Left lung (tissue), 10 donors: ENCODE results near the gene TNFSF11. TPM values are rescaled to one million over a fixed set of nuclear protein-coding genes. Genes with fewer than 3 reads are reported as not detected.

Source experiments
- ATAC-seq: fragments of 200-7000 bp; cut with Tn5 transposase; one replicate; pipeline ENCODE4 v1.9.1; 2020; ENCODE audit warnings: moderate library complexity
- DNase-seq, 4 donors: peaks; one replicate each; pipeline ENCODE4 v3.0.0-alpha.2; 2013 to 2020
- H3K27ac ChIP-seq, 2 donors: fragments of 200-600 bp; sonication (generic) in 1 of 2; one replicate each; pipeline versions ENCODE4 v1.5.0 to v1.8.0; 2020 to 2021
- H3K27me3 ChIP-seq, 2 donors: fragments of 200-600 bp; sonication (generic) in 1 of 2; one replicate each; pipeline versions ENCODE4 v1.5.0 to v1.8.0; 2020 to 2021
- H3K36me3 ChIP-seq, 2 donors: fragments of 200-600 bp; sonication (generic) in 1 of 2; one replicate each; pipeline versions ENCODE4 v1.5.0 to v1.8.0; 2020 to 2021
- H3K4me1 ChIP-seq, 2 donors: fragments of 200-600 bp; one replicate each; pipeline ENCODE4 v1.8.0; 2021
- H3K4me3 ChIP-seq, 2 donors: fragments of 200-600 bp; sonication (generic) in 1 of 2; one replicate each; pipeline versions ENCODE4 v1.5.0 to v1.8.0; 2020 to 2021; ENCODE audit warnings: mild to moderate bottlenecking in 1 of 2
- H3K9me3 ChIP-seq, 2 donors: fragments of 200-600 bp; sonication (generic) in 1 of 2; one replicate each; pipeline versions ENCODE4 v1.5.0 to v1.8.0; 2020 to 2021
- CTCF ChIP-seq, 2 donors: fragments of 200-600 bp; sonication (generic) in 1 of 2; IDR thresholded peaks; one replicate each; pipeline versions ENCODE4 v1.5.0 to v1.8.0; 2021; ENCODE audit warnings: antibody characterized with exemption in 2 of 2
- intact Hi-C, 2 donors: fragments of 100-400 bp; cut with DNase I; formaldehyde crosslinking; loops; one replicate each; pipeline versions ENCODE4 v1.11.2 to v1.14.2; 2022
- polyA plus RNA-seq, 6 donors: library from polyadenylated mRNA; unstranded; fragments of 120-200 nt; gene quantifications; one replicate each; pipeline ENCODE4 v1.2.1, GENCODE V29; 2013; ENCODE audit not compliant: insufficient read length in 6 of 6
- total RNA-seq, 2 donors: library from RNA; stranded (reverse); fragmentation: NEBNext Ultra II Directional; extraction: Animal tissue kit (Norgen Biotek cat#: 25700); gene quantifications; one replicate each; pipeline ENCODE4 v1.2.1, GENCODE V29; 2021
- donor health status: DM: no; HTN: yes; CAD: no.
- donor health status: DM: no; HTN: no; CAD: no.

Gene TNFSF11
- total and polyA plus RNA-seq, 8 donors: 0.18 to 1.1 (median 0.45) TPM; not detected in 1

DNA sequence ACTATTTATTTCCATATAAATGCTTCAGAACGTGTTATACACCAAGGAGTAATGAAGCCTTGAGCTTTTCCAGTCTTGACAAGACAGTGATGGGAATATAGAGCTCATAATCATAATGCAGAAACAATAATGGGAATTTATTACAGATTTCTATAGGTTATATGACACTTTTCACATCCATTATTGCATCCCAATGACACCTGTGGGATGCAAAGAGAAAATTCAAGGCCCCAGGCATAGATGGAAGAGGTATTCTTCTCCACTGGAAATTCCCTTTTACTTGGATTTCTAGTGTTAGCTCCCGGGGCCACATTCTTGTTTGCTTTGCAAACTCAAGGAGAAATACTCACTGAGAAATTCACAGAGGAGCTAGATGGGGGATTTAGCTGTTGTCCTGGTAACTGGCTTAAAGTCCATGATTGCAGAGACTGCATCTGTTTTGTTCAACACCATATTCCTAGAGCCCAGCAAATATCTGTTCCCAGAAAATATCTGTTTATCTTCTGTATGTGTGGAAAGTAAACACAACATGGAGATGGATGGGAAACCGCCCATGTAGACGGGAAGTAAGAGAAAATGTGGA lies 30.6 kb upstream of the TNFSF11 start:
- ATAC-seq: no peak
- H3K4me3 ChIP-seq: no peak overlapping the region
- H3K4me1 ChIP-seq: no peaks in the 10 kb centered on the region
- DNase-seq: no peak
- H3K27ac ChIP-seq: no peak overlapping the region
- no peaks in the 10 kb centered on the region for H3K9me3 ChIP-seq
- TF ChIP-seq CTCF (IDR thresholded peaks at IDR 0.05): no peak
- no peaks in the 10 kb centered on the region for H3K36me3 ChIP-seq
- intact Hi-C loops: no loop called here
- no peaks in the 10 kb centered on the region for H3K27me3 ChIP-seq

- intact Hi-C loops: no loop called here
- Histone ChIP-seq H3K9me3 (no peaks in the 10 kb centered on the region), H3K27ac (no peak overlapping the region), H3K36me3 (no peaks in the 10 kb centered on the region), H3K27me3 (no peaks in the 10 kb centered on the region), H3K4me1 (no peaks in the 10 kb centered on the region), H3K4me3 (no peak overlapping the region)
- no peak for DNase-seq
- no peak for TF ChIP-seq CTCF (IDR thresholded peaks at IDR 0.05)
- ATAC-seq: no peak
Observed at GRCh38 chr13:42544246-42544926, 29.6 kb upstream of the TNFSF11 start.

GRCh38 chr13:42545842-42546241 lies 28.1 kb upstream of the TNFSF11 start:
- ATAC-seq (no peak), DNase-seq (no peak)
- TF ChIP-seq CTCF (IDR thresholded peaks at IDR 0.05): no peak
- Histone ChIP-seq H3K27ac (no peak overlapping the region), H3K36me3 (no peaks in the 10 kb centered on the region), H3K4me3 (no peak overlapping the region), H3K9me3 (no peaks in the 10 kb centered on the region), H3K27me3 (no peaks in the 10 kb centered on the region), H3K4me1 (no peaks in the 10 kb centered on the region)
- intact Hi-C loops: no loop called here

GRCh38 chr13:42547612-42548011 lies 26.3 kb upstream of the TNFSF11 start:
- DNase-seq (no peak), ATAC-seq (no peak)
- TF ChIP-seq CTCF (IDR thresholded peaks at IDR 0.05): no peak
- H3K4me1 ChIP-seq: no peaks in the 10 kb centered on the region
- H3K27me3 ChIP-seq: no peaks in the 10 kb centered on the region
- H3K9me3 ChIP-seq: no peaks in the 10 kb centered on the region
- H3K27ac ChIP-seq: no peak overlapping the region
- no peak overlapping the region for H3K4me3 ChIP-seq
- intact Hi-C loops: no loop called here
- H3K36me3 ChIP-seq: no peaks in the 10 kb centered on the region

DNA sequence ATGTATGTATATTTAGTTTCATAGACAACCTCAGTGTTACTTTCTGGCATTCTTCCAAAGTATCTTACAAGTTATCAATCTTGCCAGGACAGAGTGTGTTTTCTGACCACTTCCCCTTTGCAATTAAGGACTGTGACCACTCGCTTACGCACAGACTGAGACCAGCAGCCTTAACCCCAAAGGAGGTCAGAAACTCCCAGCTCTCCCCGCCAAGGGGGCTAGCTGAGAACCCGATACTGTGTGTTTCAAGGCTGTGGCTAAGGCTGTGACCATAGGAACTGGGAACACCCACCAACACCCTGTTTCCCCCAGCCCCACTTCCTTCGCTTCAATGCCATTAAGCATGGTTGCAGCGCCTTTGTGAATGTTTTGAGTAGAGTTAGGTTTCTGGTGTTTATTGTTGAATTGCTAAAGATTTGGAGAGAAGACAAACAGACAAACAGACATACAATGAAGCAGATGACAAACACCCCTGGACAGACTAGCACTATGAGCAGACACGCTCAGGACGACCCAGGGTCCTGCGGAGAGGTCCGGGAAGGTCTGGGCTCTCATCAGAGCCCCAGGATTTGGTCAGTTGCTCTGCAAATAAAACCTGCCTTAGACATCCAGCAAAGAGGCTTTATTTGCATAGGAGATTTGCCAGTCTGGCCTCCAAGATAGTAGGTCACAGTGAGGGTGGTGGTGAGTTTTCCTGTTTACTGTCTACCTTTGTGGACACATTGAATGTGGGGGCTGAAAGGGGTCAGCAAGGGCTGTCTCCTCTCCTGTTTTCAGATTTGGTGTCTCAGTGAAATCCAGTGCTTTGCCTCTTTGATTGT lies 25.0 kb upstream of the TNFSF11 start:
- peak; percentile 50 for ATAC-seq
- intact Hi-C loops: no loop called here
- no peak for DNase-seq

More for the DNA sequence above, 25.0 kb upstream of the TNFSF11 start:
- Histone ChIP-seq H3K27ac (no peak overlapping the region), H3K36me3 (no peaks in the 10 kb centered on the region), H3K27me3 (no peaks in the 10 kb centered on the region), H3K9me3 (no peaks in the 10 kb centered on the region), H3K4me1 (no peaks in the 10 kb centered on the region), H3K4me3 (no peak overlapping the region)
- TF ChIP-seq CTCF (IDR thresholded peaks at IDR 0.05): no peak
